ENCODE measurements around the gene HMGCL.
A peak's percentile ranks its signal among the peaks of the same experiment; 100 is the strongest.
"Not testable (repeated sequence)": the region's sequence is repeated elsewhere in the genome, so short reads cannot be mapped to it uniquely, and the experiment has no call there.

HMGCL gene

DNA sequence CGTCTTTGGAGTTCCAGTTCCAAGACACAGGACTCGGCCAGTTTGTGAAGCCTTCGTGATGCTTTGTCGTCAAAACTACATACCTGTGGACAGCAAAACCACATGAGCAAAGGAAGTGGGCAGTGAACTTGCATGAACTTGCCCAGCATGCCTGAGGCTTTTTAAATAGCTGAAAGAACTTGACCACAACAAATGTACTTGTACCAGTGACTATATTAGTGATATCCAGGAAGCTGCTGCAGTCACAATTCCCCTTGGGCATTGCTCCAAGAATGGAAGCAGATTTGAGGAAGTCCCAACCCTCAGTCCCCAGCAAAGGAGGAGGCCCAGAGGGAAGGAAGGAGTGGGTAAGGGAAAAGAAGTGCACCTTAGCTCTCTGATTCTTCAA is 40.3 kb upstream of the HMGCL start:
- no peak for TF ChIP-seq CTCF (IDR thresholded peaks at IDR 0.05; ENCODE audit: extremely low read depth, insufficient read depth, missing control alignments)
- peak; percentile 42 for DNase-seq (ENCODE audit: low spot score)
- in situ Hi-C loops (cut with MboI; ENCODE audit: low pct_unique_long_range_greater_than_20kb, low sequenced_read_pairs, unreplicated experiment): no loop called here

DNA sequence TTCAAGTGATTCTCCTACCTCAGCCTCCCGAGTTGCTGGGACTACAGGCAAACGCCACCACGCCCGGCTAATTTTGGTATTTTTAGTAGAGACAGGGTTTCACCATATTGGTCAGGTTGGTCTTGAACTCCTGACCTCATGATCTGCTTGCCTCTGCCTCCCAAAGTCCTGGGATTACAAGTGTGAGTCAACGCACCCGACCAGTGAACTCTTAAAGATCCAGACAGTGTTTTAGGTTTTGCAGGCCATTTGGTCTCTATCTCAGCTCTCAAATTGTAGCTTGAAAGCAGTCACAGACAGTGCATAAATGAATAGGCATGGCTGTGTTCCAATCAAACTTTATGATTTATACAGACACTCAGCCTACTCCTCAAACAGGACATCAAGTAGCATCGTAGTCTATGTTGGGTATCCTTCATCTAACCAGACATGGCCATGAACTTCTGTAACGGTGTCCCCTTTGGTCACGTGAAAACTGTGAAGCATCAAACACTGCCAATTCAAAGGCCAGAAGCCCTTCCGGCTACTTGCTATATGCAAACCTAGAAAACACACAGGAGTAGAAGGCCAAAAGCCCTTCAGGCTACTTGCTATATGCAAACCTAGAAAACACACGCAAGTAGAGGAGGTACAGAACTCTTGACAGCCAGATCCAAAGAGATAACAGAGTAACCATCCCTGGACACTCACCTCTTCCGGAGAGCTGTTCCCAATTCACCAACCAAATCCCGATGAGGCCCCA is 39.7 kb upstream of the HMGCL start:
- no peak for TF ChIP-seq CTCF (IDR thresholded peaks at IDR 0.05; ENCODE audit: extremely low read depth, insufficient read depth, missing control alignments)
- DNase-seq (ENCODE audit: low spot score): no peak
- in situ Hi-C loops (cut with MboI; ENCODE audit: low pct_unique_long_range_greater_than_20kb, low sequenced_read_pairs, unreplicated experiment): no loop called here

DNA sequence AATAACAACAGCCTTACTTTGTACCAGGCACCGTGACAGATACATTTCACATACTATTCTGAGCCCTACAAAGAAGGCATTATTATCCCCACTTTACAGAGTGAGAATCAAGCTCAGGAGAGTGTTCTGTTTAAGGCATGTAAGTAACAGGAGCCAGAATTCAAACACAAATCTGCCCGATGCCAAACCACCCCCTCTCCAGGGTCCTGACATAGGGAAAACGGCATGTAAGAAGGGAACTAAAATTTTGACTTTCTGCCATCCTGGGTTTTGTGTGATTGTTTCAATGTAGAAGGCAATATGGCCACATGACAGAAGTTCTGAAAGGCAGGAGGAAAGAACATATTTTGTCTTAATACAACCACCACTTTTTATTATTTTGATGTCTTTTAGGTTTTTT is 37.4 kb upstream of the HMGCL start:
- no peak for DNase-seq (ENCODE audit: low spot score)
- in situ Hi-C loops (cut with MboI; ENCODE audit: low pct_unique_long_range_greater_than_20kb, low sequenced_read_pairs, unreplicated experiment): no loop called here
- TF ChIP-seq CTCF (IDR thresholded peaks at IDR 0.05; ENCODE audit: extremely low read depth, insufficient read depth, missing control alignments): no peak

GRCh38 chr1:23854568-23854967 is 29.3 kb upstream of the HMGCL start:
- TF ChIP-seq CTCF (IDR thresholded peaks at IDR 0.05; ENCODE audit: extremely low read depth, insufficient read depth, missing control alignments): no peak
- in situ Hi-C loops (cut with MboI; ENCODE audit: low pct_unique_long_range_greater_than_20kb, low sequenced_read_pairs, unreplicated experiment): no loop called here
- DNase-seq (ENCODE audit: low spot score): no peak

- DNase-seq (ENCODE audit: low spot score); in situ Hi-C loops (cut with MboI; ENCODE audit: low pct_unique_long_range_greater_than_20kb, low sequenced_read_pairs, unreplicated experiment): not testable (repeated sequence)
These were observed 27.9 kb upstream of the HMGCL start for GRCh38 chr1:23853124-23853523.

DNA sequence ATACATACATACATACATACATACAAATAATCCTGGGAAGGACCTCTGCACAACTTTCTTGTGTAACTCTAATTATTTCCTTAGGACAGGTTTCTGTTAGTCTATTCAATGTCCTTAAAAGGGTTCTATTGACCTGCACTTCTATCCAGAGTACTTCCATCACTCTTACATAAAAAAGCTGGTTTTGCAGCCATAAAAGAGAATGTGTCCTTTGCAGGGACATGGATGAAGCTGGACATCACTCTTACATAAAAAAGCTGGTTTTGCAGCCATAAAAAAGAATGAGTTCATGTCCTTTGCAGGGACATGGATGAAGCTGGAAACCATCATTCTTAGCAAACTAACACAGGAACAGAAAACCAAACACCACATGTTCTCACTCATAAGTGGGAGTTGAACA is 26.2 kb upstream of the HMGCL start:
- DNase-seq (ENCODE audit: low spot score); in situ Hi-C loops (cut with MboI; ENCODE audit: low pct_unique_long_range_greater_than_20kb, low sequenced_read_pairs, unreplicated experiment): not testable (repeated sequence)

- no peak for TF ChIP-seq CTCF (IDR thresholded peaks at IDR 0.05; ENCODE audit: extremely low read depth, insufficient read depth, missing control alignments)
- in situ Hi-C loops (cut with MboI; ENCODE audit: low pct_unique_long_range_greater_than_20kb, low sequenced_read_pairs, unreplicated experiment): no loop called here
- no peak for DNase-seq (ENCODE audit: low spot score)
These were observed 23.7 kb upstream of the HMGCL start for GRCh38 chr1:23848673-23849616.

- in situ Hi-C loops (cut with MboI; ENCODE audit: low pct_unique_long_range_greater_than_20kb, low sequenced_read_pairs, unreplicated experiment); DNase-seq (ENCODE audit: low spot score): not testable (repeated sequence)
These were observed 22.4 kb upstream of the HMGCL start for GRCh38 chr1:23847482-23848095.
